Measurements from ENCODE around the gene CDKN1B.

- no peak for TF ChIP-seq SRF (IDR thresholded peaks at IDR 0.05; ENCODE audit: low read depth, low read length)
- TF ChIP-seq ZNF121 (CRISPR knock-in tag; IDR thresholded peaks at IDR 0.05): no peak
- no peak for TF ChIP-seq EZH2 (conservative IDR thresholded peaks at IDR 0.05; ENCODE audit: low read depth, low read length)
- TF ChIP-seq MED1 (CRISPR knock-in tag; IDR thresholded peaks at IDR 0.05): no peak
- TF ChIP-seq HBP1 (CRISPR knock-in tag; IDR thresholded peaks at IDR 0.05; ENCODE audit: low read depth): no peak
- no peak for TF ChIP-seq CTCF (CRISPR knock-in tag; IDR thresholded peaks at IDR 0.05)
- TF ChIP-seq THAP8 (CRISPR knock-in tag; IDR thresholded peaks at IDR 0.05; ENCODE audit: borderline replicate concordance): no peak
- TF ChIP-seq HDAC6 (IDR thresholded peaks at IDR 0.05; ENCODE audit: low read depth, low read length): no peak
Observed at GRCh38 chr12:12755923-12756322, 38.8 kb downstream of the CDKN1B start.
